ENCODE data around the gene DHPS. TPM values are rescaled to one million over a fixed set of nuclear protein-coding genes. Genes with fewer than 3 reads are reported as not detected.

The DHPS gene
- polyA plus RNA-seq, 10 donors = 52.3 to 63.0 (median 59.8) TPM

DNA sequence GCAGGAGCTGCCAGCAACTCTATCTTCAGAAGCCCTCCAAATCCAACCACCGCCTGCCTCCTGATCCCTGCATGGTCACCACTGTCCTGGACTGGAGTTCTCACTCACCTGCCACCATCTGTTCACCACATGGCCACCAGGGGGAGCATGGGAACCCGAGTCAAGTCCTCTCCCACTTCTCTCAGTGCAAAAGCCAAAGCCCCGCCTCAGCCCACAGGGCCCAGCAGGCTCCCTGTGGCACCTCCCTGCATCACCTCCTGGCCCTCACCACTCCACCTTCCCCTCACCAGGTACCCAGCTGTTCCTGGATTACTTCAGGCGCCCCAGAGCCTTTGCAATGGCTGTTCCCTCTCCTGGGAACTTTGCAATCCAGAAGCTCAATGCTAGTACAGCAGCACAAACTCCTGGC lies 5.3 kb downstream of the DHPS start:
- DNase-seq = peak; percentile 46 to 82 (median 76)

DNA sequence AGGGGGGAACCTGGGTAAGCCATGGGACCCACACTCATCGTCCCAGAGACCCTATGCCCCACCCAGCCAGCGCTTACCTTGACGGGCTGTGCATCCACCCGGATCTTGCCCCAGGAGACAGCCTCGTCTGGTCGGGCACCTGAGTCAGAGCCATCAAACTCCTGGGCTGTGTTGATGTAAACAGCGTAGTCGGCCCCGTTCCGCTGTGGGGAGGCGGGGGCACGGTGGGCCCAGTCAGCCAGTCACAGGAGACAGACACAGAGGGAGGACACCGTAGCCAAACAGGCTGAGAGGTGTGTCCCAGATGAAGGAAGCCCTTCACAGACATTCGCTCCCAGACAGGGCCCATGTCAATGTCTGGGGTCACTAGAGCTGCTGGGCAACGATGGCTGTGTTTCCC lies 5.7 kb downstream of the DHPS start:
- DNase-seq = no peak

DNA sequence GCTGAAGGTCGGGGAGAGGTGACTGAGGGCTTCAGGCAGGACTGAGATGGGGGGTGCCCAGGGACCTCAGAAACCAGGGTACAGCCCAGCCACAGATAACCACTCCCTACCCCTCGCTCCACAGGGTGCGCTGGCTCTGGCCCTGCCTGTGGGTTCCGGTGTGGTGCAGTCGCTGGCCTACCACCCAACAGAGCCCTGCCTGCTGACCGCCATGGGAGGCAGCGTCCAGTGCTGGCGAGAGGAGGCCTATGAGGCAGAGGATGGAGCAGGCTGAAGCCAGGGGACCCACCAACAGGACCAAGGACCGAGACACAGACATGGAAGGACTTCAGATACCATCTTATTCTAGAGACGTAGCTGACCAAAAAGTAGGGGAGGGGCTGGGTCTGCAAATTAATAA lies 6.3 kb downstream of the DHPS start:
- DNase-seq = no peak

DNA sequence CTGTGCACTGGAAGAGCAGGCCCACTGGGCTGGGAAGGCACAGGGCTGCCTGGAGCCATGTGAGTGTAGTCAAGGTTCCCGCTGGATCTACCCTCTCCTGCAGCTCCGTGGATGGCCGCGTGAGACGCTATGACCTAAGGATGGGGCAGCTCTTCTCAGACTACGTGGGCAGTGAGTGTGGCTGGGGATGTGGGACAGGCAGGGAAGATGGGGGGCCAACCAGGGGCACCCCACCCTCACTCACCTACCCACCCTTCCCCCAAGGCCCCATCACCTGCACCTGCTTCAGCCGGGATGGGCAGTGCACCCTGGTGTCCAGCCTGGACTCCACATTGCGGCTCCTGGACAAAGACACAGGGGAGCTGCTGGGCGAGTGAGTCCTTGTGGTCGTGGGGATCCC lies 8.9 kb downstream of the DHPS start:
- no peak for DNase-seq

DNA sequence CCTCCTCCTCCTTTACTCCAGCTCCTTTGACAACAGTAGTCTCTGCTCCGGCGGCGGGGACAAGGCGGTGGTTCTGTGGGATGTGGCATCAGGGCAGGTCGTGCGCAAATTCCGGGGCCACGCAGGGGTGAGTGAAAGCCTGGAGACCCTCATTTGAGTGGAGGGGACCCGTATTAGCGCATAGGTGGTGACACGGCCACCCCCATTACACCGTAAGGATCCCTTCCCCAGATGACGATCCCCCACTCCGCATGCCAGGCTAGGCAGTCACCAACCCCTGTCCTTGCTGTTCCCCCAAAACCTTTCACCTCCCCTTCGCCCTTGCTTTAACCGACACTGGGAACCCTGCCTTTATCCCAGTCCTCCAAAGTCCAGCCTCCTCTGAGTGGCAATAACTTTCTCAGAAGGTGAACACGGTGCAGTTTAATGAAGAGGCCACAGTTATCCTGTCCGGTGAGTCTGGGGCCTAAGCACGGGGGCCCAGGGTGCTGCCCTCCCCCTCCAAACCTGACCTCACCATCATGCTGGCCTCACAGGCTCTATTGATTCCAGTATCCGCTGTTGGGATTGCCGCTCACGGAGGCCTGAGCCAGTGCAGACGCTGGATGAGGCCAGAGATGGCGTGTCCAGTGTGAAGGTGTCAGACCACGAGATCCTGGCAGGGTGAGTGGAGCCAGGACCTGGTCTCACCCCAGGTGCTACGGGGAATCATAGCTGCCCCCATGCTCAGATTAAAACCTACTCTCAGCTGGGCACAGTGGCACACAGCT lies 11.3 kb downstream of the DHPS start:
- DNase-seq = no peak

DNA sequence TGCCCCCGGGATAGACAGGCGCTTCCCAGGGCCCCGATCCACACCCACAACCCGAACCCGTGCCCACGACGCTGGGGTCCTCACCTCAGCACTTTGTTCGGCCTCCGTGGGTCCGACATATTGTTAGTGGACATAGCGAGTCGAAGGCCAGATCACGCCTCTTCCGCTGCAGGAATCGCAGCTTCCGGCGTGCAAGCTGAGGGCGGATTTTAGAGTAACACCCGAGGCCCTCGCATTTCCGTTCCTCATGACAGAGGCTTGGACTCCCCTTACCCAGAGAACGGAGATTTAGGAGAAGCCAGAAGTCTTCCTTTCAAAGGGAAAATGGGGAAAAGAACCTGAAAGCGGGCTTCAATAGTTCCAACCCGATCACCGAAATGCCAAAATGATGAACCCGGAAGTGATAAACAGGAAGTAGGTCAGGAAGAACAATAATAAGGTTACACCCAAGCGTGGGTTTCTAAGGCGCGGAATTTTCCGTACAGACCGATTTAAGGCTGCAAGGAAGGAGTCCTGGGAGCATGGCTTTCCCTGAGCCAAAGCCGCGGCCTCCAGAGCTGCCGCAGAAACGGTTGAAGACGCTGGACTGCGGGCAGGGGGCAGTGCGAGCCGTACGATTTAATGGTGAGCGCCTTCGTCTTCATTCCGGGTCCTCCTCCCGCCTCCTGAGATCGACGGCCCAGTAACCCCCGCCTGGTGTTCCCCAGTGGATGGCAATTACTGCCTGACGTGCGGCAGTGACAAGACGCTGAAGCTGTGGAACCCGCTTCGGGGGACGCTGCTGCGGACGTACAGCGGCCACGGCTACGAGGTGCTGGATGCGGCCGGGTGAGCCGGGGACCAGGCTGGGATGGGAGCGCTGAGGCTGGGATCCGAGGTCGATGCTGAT lies 12.2 kb downstream of the DHPS start:
- DNase-seq = peak; percentile 83 to 95 (median 90)

DNA sequence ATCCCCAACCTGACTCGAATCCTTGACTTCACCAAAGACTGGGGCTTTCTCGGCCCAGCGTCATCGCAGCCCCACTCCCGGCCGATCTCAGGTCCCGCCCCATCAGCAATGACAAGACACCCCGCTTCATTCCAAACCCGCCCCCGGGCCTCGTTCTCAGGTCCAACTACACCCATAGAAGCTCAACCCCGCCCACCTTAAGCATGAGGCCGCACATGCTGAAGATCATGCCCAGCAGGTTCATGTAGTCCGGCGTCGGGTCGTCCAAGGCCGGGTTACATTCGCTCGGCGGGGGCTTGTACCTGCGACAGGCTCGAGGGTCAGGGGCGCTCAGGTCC lies 12.8 kb downstream of the DHPS start:
- peak; percentile 31 to 79 (median 60) for DNase-seq

DNA sequence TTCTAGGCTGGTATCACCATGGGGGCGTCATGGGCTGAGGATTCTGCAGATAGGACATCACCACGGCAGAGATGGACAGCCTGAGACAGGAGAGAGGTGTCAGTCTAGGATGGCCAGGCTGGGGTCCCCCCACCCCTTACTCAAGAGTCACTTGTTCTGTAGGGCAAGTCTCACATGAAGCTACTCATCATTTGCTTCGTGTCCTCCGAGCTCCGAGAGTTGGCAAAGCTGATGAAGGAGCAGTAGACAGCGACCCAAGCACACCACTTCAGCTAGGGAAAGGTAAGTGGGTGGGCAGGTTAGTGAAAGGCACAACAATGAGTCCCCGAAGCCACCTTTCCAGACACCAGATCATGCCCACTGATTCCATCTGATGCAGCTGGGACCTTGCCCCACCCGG lies 13.3 kb downstream of the DHPS start:
- DNase-seq = no peak

DNA sequence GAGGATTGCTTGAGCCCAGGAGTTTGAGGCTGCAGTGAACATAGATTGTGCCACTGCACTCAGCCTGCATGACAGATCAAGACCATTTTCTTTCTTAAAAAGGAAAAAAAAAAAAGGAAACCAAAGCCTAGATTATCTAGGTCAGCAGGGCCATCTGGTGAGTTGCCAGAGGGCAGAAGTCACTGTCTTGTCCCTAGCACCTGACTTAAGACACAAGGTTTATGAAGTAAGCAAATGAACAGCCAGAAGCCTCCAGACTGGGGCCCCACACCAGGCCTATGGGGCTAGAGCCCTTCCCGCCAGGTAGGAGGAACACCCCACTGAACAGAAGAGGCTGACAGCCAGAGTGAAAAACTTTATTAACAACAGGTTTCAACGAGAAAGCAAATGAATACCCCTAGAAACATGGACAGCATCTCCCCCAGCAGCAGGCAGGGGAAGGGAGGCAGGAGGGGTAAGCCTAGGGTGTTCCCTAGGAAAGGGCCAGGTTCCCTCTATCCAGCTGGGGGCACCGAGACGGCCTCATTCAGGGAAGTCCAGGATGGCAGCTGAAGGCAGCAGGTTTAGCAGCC lies 13.9 kb downstream of the DHPS start:
- DNase-seq = no peak

DNA sequence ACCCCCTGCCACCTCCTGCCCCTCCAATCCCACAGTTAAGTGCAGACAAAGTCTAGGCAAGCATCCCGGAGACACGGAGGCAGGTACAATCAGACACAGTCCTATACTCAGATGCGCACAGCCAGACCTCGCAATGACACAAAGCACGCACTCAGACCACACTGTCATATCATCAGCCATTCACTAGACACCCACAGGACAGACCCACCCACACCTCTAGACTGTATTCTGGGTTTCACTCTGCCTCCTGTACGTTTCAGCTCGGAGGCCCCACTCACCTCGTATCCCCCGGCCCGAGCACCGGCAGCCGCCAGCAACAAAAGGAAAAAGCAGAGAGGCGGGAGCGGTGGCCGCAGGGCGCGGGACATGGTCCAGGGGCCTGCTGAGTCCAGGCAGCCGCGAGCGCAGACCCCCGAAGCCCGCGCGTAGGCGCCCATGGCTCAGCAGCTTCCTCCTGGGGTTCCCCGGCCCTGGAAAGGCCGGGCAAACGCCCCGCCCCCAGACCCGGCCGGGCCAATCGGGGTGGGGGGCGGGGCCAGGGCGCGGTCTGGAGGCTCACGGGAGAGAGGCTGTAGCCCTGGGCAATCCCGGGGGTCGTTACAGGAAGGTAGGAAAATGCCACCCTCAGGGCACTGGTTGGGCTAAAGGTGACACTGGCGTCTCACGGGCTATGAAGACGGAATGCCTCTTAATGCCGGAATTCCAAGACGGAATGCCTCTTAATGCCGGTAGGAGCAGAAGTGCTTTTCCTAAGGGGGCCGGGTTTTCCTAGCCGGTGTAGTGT lies 15.2 kb downstream of the DHPS start, which contains the start of the genes MAN2B1 and WDR83:
Gene MAN2B1, minus strand, starts transcription at position 478 of the 784 bp plus-strand sequence. Its CDS starts 41 bp downstream, at position 437.
Gene WDR83, plus strand, starts transcription at position 543 of the 784 bp plus-strand sequence. CDS start 2,984 bp downstream, outside the sequence.
- DNase-seq = peak; percentile 64 to 93 (median 84)

DNA sequence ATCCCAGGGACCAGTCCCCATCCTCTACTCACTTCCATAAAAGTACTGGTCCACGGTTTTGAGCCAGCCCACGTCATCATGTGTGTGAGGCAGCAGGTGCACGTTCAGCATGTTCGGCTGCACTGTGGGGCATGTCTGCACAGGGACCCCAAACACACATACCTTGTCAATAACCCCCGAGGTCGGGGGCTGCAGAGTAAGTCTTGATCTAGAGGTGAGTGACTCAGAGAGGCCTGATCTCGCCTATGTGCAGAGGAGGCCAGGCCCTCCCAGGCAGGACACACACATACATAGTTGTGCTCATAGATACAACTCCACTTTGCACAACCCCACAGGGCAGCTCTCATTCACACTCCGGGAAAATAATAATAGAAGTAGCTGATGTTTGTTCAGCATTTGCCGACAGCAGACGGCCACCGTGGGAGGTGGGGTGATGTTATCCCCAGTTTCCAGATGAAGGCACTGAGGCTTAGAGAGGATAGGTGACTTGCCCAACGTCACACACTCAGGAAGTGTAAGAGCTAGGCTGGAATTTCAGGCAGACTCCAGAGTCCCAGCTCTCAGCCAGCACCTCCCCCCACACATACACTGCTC lies 15.9 kb downstream of the DHPS start:
- no peak for DNase-seq

DNA sequence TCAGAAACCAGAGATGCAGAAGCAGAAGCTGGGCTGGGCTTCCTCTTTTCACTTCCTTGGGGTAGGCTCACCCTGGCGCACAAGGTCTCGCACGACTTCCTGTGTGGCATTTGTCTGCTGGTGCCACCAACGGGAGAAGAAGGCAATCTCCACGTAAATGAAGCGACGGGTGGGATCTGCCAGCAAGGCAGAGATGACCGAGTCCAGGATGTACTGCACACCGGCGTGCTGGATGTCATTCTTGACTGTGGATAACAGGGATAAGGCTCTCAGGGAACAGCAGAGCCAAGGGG lies 16.5 kb downstream of the DHPS start:
- peak in 1 of 3 donors; percentile 45 for DNase-seq

DNA sequence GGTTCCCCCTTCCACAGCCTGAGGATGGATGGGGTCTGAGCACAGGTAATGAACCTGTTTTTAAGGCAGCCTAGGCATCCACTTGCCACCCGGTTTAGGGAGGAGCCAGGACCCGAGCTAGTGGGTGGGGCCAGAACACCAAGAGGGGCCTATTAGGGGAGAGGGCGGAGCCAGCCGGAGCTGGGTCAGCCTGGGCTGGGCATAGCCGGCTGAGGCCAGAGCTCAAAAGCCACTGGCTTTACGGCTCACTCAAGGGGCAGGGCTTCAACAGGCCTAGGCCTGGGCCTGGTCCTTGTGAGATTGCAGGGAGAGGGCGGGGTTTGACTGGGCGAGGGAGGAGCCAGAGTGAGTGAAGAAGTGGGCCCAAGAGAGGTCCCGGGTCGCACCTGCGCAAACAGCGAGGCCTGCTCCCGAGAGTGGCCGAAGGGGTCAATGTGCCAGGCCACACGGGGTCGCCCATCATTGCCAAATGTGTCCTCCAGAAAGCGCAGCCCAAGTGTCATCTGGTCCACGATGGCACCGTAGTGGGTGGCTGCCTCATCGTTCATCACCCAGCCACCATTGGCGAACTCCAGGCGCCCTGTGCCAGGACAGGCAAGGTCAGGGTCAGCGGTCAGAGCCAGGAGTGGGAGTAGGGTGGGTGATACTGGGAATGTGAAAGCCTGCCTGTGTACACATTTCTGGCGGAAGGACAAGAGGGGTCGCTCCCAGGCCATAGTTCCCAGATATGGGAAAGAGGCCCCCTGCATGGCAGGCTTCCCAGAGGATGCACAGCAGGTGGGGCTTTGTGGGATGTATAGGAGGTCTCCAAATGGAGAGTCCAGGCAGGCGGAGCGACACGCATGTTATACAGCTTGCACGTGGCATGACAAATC lies 17.0 kb downstream of the DHPS start:
- DNase-seq = no peak

DNA sequence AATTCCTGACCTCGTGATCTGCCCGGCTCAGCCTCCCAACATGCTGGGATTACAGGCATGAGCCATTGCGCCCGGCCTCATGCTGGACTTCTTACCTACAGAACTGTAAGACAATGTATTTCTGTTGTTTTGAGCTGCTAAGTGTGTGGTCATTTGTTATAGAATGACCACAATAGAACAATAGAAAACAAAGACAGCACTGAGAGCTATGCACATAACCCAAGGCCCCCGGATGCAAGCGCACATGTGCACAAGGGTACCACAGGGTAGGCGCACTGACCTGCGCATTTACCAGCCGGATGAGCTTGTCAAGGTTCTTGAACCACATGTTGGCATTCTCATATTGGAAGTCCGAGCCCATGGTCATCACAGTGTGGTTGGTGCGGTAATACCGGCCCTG lies 20.7 kb downstream of the DHPS start:
- DNase-seq = no peak

DNA sequence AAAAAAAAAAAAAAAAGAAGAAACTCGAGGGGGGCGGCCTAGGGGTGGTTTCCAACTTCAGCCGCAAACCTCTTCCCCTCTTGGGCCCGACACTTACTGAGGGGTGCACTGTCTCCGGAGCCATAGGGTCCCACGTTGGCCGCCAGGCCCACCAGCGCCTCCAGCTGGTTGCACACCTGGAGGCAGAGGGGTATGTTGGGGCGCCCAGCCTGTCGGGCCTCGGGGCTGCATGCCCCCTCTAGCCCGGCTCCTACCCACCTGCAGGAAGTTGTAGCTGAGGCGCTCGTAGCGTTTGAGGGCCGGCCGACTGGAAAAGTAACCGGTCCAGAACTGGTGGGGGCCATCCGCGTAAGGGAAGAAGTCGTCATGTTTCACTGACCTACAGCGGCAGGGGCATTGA lies 23.7 kb downstream of the DHPS start:
- no peak for DNase-seq

DNA sequence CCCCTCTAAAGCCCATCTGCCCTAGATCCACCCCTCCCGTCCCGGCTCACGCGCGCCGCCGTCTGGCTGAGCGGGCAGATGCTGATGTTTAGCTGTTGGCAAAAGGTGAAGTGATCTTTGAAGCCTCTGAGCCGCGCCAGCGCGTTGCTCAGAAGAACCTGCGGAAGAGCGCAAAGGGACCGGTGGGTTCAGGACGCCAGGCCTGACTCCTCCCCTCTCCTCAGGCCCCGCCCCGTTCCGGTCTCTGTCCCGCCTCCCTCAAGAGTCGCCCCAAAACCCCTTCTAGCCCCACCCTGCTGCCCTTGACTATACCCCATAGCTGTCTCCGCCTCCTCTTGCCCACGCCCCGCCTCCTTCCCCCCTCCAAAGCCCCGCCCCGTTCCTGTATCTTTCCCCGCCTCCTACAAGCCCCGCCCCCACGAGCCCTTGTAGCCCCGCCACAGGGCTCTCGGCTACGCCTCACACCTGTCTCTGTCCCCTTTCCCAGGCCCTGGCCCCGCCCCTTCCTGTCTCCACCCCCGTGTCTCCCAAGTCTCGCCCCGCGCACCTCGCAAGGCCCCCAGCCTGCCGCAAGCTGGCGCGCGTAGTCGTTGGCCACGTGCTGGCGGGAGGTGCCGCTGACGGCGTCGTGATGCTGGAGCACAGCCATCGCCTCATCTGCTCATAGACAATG lies 24.6 kb downstream of the DHPS start:
- DNase-seq = no peak

DNA sequence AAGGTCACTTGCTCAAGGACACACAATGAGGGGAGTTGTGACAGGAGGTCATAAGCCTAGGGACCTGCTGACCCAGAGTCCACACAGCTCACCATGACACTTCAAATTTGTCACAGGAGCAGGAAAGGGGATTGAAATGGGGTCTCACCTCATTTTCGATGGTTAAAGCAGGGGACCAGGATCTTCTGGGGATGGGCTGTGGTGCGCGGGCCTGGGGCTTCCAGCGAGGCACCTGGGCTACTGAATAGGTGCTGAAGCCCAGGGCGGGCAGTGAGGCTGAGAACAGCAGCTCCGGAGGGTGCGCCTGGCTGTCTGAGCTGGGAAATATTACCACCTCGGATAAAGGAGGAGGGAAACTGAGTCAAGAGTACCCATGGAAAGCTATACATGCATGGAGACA lies 26.1 kb downstream of the DHPS start:
- DNase-seq = no peak

DNA sequence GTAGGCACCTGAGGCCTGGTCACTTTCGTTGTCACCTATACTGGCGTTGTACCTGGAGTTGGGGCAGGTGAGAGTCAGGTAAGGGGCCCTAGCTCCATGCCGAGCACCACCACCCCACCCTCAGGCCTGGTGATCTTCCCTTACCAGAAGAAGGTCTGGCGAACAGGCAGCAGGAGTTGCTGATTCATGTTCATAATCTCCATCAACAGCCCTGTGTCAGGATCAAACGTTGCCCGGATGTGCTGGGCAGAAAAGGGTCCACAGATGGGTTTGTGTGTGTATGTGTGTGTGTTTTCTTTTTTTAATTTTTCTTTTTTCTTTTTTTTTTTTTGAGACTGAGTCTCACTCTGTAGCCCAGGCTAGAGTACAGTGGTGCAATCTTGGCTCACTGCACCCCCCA lies 29.5 kb downstream of the DHPS start:
- no peak for DNase-seq

DNA sequence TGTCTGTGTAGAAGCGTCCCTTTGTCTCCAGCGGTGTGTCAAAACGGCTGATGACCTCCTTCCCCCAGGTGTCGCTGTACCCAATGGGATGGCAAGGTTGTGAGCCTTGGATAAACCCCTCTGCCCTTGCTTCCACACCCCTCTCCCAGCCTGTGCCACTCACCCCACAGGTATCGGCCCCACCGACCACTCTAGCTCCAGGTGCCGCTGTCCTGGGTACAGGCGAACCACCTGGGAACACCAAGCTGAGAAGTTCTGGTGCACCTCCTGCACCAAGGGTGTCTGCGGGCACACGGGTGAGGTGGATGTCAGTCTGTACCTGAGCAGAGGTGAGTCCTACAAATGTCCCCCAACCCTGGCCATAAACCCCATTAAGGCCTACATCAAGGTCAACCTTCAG lies 31.7 kb downstream of the DHPS start:
- no peak for DNase-seq

DNA sequence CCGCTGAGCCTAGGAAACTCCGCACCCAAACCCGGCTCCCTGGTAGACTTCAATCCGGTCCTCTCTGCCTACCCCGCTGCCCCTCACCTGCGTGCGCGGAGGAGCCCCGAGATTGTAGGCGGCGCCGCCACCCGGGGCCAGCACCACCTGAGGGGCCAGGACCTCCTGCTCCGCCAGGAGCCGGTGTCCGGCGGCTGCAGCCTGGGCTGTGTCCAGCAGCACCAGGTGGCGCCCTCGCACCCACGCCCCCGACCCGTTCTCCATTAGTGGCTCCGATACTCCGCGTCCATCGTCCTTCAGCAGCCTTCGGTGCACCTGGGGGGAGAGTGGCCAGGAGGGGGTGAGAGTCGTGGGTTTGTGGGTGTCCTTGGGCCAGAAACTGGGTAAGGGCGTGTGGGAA lies 33.6 kb downstream of the DHPS start:
- DNase-seq = no peak

Measured in muscle of back (tissue), 11 donors.